CD4-positive, alpha-beta T cell (primary cell): Measurements from ENCODE around the gene CACNA2D2. TPM values are rescaled to one million over a fixed set of nuclear protein-coding genes. Genes with fewer than 3 reads are reported as not detected.

Source experiments
- ATAC-seq: fragments of 200-7000 bp; cut with Tn5 transposase; one replicate; pipeline ENCODE4 v1.10.0; 2022; ENCODE audit warnings: mild to moderate bottlenecking; ENCODE audit not compliant: poor library complexity
- CTCF ChIA-PET: fragments of 350-600 bp; sonication (Branson Sonifier 250); formaldehyde crosslinking; loops from one replicate; lab custom pipeline; 2021; ENCODE audit warnings: antibody characterized with exemption, inconsistent platforms; lab: Charles Lee
- POLR2A ChIA-PET: fragments of 350-600 bp; sonication (Branson Sonifier 250); formaldehyde crosslinking; loops from one replicate; lab custom pipeline; 2021; ENCODE audit warnings: antibody characterized with exemption, inconsistent platforms; lab: Charles Lee
- DNase-seq, 14 experiments: peaks; one replicate each; pipeline ENCODE4 v3.0.0-alpha.2; 2013 to 2020; ENCODE audit warnings: mixed read lengths in 2 of 14
- H3K27ac ChIP-seq, 2 donors: one replicate each; pipeline versions ENCODE4 v1.5.1 to v1.7.0; 2013; ENCODE audit warnings: low read length in 2 of 2, low read depth in 1 of 2, mild to moderate bottlenecking in 1 of 2
- H3K27me3 ChIP-seq, 2 experiments: 1 replicate in 1 of 2; 2 replicates in 1 of 2; pipeline versions ENCODE4 v1.6.1 to v1.7.0; 2013; ENCODE audit warnings: low read length in 2 of 2, control low read depth in 1 of 2, mild to moderate bottlenecking in 1 of 2, moderate library complexity in 1 of 2; ENCODE audit not compliant: insufficient read depth in 2 of 2, control insufficient read depth in 1 of 2
- H3K36me3 ChIP-seq: one replicate; pipeline ENCODE4 v1.6.1; 2013; ENCODE audit warnings: low read length, control low read depth; ENCODE audit not compliant: insufficient read depth
- H3K4me1 ChIP-seq: one replicate; pipeline ENCODE4 v1.6.1; 2013; ENCODE audit warnings: low read length, control low read depth; ENCODE audit not compliant: insufficient read depth
- H3K4me3 ChIP-seq: one replicate; pipeline ENCODE4 v1.5.1; 2013; ENCODE audit warnings: mild to moderate bottlenecking, low read length, moderate library complexity
- H3K9me3 ChIP-seq, 2 experiments: 1 replicate in 1 of 2; 2 replicates in 1 of 2; pipeline versions ENCODE4 v1.6.1 to v1.7.0; 2013; ENCODE audit warnings: low read length in 2 of 2, mild to moderate bottlenecking in 2 of 2, control low read depth in 1 of 2, moderate library complexity in 1 of 2; ENCODE audit not compliant: control insufficient read depth in 1 of 2, insufficient read depth in 1 of 2
- H3K27ac Mint-ChIP-seq: one replicate; pipeline ENCODE4 v1.8.0; 2020; ENCODE audit warnings: mixed read lengths
- H3K27me3 Mint-ChIP-seq: one replicate; pipeline ENCODE4 v1.8.0; 2021; ENCODE audit warnings: mixed read lengths
- H3K36me3 Mint-ChIP-seq: one replicate; pipeline ENCODE4 v1.8.0; 2021; ENCODE audit warnings: low read depth, mixed read lengths
- H3K4me1 Mint-ChIP-seq: one replicate; pipeline ENCODE4 v1.8.0; 2021; ENCODE audit warnings: low read depth, mixed read lengths
- H3K4me3 Mint-ChIP-seq: one replicate; pipeline ENCODE4 v1.8.0; 2020; ENCODE audit warnings: mild to moderate bottlenecking, mixed read lengths
- H3K9me3 Mint-ChIP-seq: one replicate; pipeline ENCODE4 v1.8.0; 2020; ENCODE audit warnings: mixed read lengths
- CTCF ChIP-seq: fragments of 200-600 bp; IDR thresholded peaks from one replicate; pipeline ENCODE4 v1.8.0; 2022; ENCODE audit warnings: antibody characterized with exemption, mild to moderate bottlenecking
- intact Hi-C, 2 experiments: fragments of 100-400 bp; cut with DNase I in 1 of 2; cut with micrococcal nuclease in 1 of 2; formaldehyde crosslinking; loops; one replicate each; pipeline versions ENCODE4 v1.15.1 to v1.9.0; 2023 to 2025; cut with DNase I, micrococcal nuclease
- total RNA-seq, 174 experiments: library from RNA in 2 of 174; stranded (reverse) in 2 of 174; gene quantifications; one replicate each; pipeline ENCODE4 v1.2.3 and lab custom pipeline; 2021 to 2026

The CACNA2D2 gene
- total RNA-seq, 2 experiments from 2014 or later: 2.5 to 3.8 TPM

GRCh38 chr3:50374363-50375257, 128.8 kb downstream of the CACNA2D2 start:
- H3K4me3 ChIP-seq: no peak overlapping the region
- Mint-ChIP-seq H3K4me1 (peaks cover 12% of the 10 kb centered on the region), H3K9me3 (no peaks in the 10 kb centered on the region), H3K4me3 (no peak overlapping the region), H3K36me3 (no peaks in the 10 kb centered on the region), H3K27ac (no peak overlapping the region), H3K27me3 (no peaks in the 10 kb centered on the region)
- H3K36me3 ChIP-seq: no peaks in the 10 kb centered on the region
- intact Hi-C loops: no loop called here
- TF ChIP-seq CTCF: no peak
- ATAC-seq: no peak
- POLR2A ChIA-PET: no interaction called here
- DNase-seq: no peak
- no peaks in the 10 kb centered on the region for H3K27me3 ChIP-seq
- no peaks in the 10 kb centered on the region for H3K9me3 ChIP-seq
- CTCF ChIA-PET: no interaction called here
- H3K4me1 ChIP-seq: peaks cover 7% of the 10 kb centered on the region
- H3K27ac ChIP-seq: no peak overlapping the region

DNA sequence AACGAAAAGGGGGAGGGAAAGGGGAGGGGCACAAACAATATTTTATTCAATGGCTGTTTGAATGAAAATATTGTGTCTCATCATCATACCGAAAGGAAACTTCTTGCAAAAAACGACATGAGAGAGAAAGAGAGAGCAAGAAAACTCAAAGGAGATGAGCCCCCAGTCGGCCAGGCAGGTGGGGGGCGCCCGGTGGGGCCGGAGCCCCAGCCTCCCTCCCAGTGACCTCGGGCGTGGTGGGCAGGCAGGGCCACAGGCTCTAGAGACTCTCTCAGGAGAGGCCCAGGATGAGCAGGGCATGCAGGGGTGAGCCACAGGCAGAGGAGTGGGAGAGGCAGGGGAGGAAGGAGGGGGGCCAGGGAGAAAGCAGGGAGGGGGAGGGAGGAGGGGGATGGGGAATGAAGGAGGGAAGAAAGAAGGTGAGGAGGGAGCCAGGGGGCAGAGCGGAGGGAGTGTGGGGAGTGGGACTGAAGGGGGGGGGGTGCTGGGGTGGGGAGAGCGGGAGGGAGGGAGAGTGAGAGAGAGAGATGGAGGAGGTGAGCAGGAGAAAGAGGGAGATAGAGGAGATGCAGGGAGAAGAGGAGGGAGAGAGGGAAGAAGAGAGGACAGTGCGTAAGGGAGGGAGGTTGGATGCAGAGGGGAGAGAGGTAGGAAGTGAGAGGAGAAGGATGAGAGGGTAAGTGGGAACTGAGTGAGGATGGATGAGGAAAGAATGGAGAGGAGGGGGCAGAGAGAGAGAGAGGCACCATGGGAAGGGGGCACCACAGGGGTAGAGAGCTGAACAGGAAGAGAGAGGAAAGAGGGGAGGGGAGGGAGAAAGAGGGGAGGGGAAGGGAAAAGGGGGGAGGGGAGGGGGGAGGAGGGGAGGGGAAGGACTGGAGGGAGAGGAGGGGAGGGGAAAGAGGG, 130.0 kb downstream of the CACNA2D2 start:
- no peaks in the 10 kb centered on the region for H3K36me3 Mint-ChIP-seq

More for the DNA sequence above, 130.0 kb downstream of the CACNA2D2 start:
- Histone ChIP-seq H3K36me3 (no peaks in the 10 kb centered on the region), H3K9me3 (no peaks in the 10 kb centered on the region), H3K27me3 (no peaks in the 10 kb centered on the region), H3K4me3 (no peak overlapping the region), H3K4me1 (peaks cover 7% of the 10 kb centered on the region), H3K27ac (no peak overlapping the region)
- Mint-ChIP-seq H3K27ac (no peak overlapping the region), H3K4me3 (no peak overlapping the region), H3K9me3 (no peaks in the 10 kb centered on the region), H3K27me3 (no peaks in the 10 kb centered on the region), H3K4me1 (peaks cover 16% of the 10 kb centered on the region)
- POLR2A ChIA-PET: no interaction called here
- no peak for DNase-seq
- CTCF ChIA-PET: no interaction called here
- intact Hi-C loops: no loop called here
- no peak for TF ChIP-seq CTCF
- no peak for ATAC-seq
